Natural killer cell (primary cell): ENCODE results near the gene RHEX. TPM values are rescaled to one million over a fixed set of nuclear protein-coding genes. Genes with fewer than 3 reads are reported as not detected.

Experiments used
- ATAC-seq, 3 donors: fragments of 150-1000 bp in 2 of 3; fragments of 200-7000 bp in 1 of 3; cut with Tn5 transposase; 1 replicate in 1 of 3; 2 replicates in 2 of 3; pipeline ENCODE4 v1.10.0; 2021; ENCODE audit warnings: mild to moderate bottlenecking in 2 of 3, moderate library complexity in 2 of 3
- DNase-seq, 2 donors: peaks; one replicate each; pipeline versions ENCODE4 v3.0.0 to v3.0.0-alpha.2; 2013 to 2021; ENCODE audit warnings: mixed read lengths in 1 of 2
- H3K27ac ChIP-seq: one replicate; pipeline ENCODE4 v1.5.1; 2013; ENCODE audit warnings: mild to moderate bottlenecking, low read length
- H3K27me3 ChIP-seq: one replicate; pipeline ENCODE4 v1.6.1; 2013; ENCODE audit warnings: low read length; ENCODE audit not compliant: control insufficient read depth, insufficient read depth
- H3K36me3 ChIP-seq: one replicate; pipeline ENCODE4 v1.6.1; 2013; ENCODE audit warnings: low read length; ENCODE audit not compliant: control insufficient read depth, insufficient read depth
- H3K4me1 ChIP-seq: one replicate; pipeline ENCODE4 v1.6.1; 2013; ENCODE audit warnings: low read length; ENCODE audit not compliant: control insufficient read depth, insufficient read depth
- H3K4me3 ChIP-seq: one replicate; pipeline ENCODE4 v1.5.1; 2013; ENCODE audit warnings: low read length
- H3K9me3 ChIP-seq: one replicate; pipeline ENCODE4 v1.6.1; 2013; ENCODE audit warnings: low read length; ENCODE audit not compliant: control insufficient read depth, insufficient read depth
- H3K27ac Mint-ChIP-seq, 2 donors: one replicate each; pipeline ENCODE4 v1.8.0; 2022; ENCODE audit warnings: mild to moderate bottlenecking in 2 of 2, mixed read lengths in 2 of 2, moderate library complexity in 1 of 2
- H3K27me3 Mint-ChIP-seq, 2 donors: one replicate each; pipeline ENCODE4 v1.8.0; 2022; ENCODE audit warnings: low read depth in 2 of 2, mixed read lengths in 2 of 2
- H3K36me3 Mint-ChIP-seq: one replicate; pipeline ENCODE4 v1.8.0; 2022; ENCODE audit warnings: mixed read lengths
- H3K4me1 Mint-ChIP-seq, 2 donors: one replicate each; pipeline ENCODE4 v1.8.0; 2022; ENCODE audit warnings: mixed read lengths in 2 of 2
- H3K4me3 Mint-ChIP-seq: one replicate; pipeline ENCODE4 v1.8.0; 2022; ENCODE audit warnings: mild to moderate bottlenecking, moderate library complexity, mixed read lengths
- H3K9me3 Mint-ChIP-seq, 2 donors: one replicate each; pipeline ENCODE4 v1.8.0; 2022; ENCODE audit warnings: mixed read lengths in 2 of 2
- WGBS: methylation state at CpG from one replicate; pipeline ENCODE4 v1.1.7; 2013; ENCODE audit warnings: missing lambda C conversion rate; ENCODE audit not compliant: insufficient coverage; 5-methylcytosine and 5-hydroxymethylcytosine counted together
- intact Hi-C: fragments of 100-400 bp; cut with micrococcal nuclease; formaldehyde crosslinking; loops from one replicate; pipeline ENCODE4 v1.14.2; 2022
- total RNA-seq, 4 donors: library from RNA; stranded (reverse); fragments of 120-200 nt in 1 of 4; gene quantifications; one replicate each; pipeline versions ENCODE4 v1.2.3 to v1.2.4, GENCODE V29; 2013 to 2022
- TF ChIP-seq, protein P1 (sequence below): fragments of 200-600 bp; IDR thresholded peaks from one replicate; pipeline ENCODE4 v1.8.0; 2022; ENCODE audit warnings: antibody characterized with exemption

Gene RHEX
- total RNA-seq, 3 donors from 2014 or later (not counting 1 experiment from before 2014, with no cell fraction given) = 0.24 to 21.3 TPM; not detected in 1

GRCh38 chr1:206100226-206100815 is 47.3 kb downstream of the RHEX start:
- Histone ChIP-seq H3K9me3 (no peaks in the 10 kb centered on the region), H3K36me3 (no peaks in the 10 kb centered on the region), H3K27me3 (no peaks in the 10 kb centered on the region), H3K27ac (no peak overlapping the region), H3K4me1 (no peaks in the 10 kb centered on the region), H3K4me3 (no peak overlapping the region)
- H3K36me3 Mint-ChIP-seq = no peaks in the 10 kb centered on the region
- intact Hi-C loops = no loop called here
- H3K27ac Mint-ChIP-seq = no peak overlapping the region
- TF ChIP-seq, protein P1, sequence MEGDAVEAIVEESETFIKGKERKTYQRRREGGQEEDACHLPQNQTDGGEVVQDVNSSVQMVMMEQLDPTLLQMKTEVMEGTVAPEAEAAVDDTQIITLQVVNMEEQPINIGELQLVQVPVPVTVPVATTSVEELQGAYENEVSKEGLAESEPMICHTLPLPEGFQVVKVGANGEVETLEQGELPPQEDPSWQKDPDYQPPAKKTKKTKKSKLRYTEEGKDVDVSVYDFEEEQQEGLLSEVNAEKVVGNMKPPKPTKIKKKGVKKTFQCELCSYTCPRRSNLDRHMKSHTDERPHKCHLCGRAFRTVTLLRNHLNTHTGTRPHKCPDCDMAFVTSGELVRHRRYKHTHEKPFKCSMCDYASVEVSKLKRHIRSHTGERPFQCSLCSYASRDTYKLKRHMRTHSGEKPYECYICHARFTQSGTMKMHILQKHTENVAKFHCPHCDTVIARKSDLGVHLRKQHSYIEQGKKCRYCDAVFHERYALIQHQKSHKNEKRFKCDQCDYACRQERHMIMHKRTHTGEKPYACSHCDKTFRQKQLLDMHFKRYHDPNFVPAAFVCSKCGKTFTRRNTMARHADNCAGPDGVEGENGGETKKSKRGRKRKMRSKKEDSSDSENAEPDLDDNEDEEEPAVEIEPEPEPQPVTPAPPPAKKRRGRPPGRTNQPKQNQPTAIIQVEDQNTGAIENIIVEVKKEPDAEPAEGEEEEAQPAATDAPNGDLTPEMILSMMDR = no peak
- DNase-seq (no peak), ATAC-seq (peak in 1 of 3 donors; percentile 56)
- no peaks in the 10 kb centered on the region for H3K4me1 Mint-ChIP-seq
- H3K4me3 Mint-ChIP-seq = no peak overlapping the region
- peaks cover 21 to 38% of the 10 kb centered on the region in 2 donors for H3K27me3 Mint-ChIP-seq
- WGBS = 83% methylated on average over 1 of the region's 1 CpG
- H3K9me3 Mint-ChIP-seq = no peaks in the 10 kb centered on the region

DNA sequence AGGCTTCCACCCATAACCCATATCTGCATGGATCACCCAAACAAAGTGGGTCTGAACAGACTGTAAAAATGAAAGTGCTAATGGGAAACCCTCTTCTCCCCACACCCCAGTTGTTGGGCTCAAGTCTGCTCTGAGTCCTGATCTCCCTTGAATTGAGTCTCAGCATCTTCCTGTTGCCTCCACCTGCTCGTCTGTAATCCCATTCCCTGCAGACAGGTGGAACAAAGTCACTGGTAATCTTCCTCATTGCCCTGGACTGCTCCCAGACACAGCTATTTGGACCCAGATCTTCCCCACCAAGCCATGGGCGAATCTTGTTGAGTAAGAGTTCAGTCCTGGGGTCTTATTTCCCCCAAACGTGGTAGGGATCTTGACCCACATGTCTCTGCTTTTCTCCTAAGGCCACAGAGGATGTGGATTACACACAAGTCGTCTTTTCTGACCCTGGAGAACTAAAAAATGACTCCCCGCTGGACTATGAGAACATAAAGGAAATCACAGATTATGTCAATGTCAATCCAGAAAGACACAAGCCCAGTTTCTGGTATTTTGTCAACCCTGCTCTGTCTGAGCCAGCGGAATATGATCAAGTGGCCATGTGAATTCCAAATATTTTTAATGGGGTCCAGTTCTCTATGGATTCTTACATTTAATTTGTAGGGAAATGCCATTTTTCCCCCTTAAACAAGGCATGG is 48.5 kb downstream of the RHEX start:
- DNase-seq (no peak), ATAC-seq (no peak)
- Histone ChIP-seq H3K4me3 (no peak overlapping the region), H3K4me1 (no peaks in the 10 kb centered on the region), H3K27ac (no peak overlapping the region), H3K36me3 (no peaks in the 10 kb centered on the region), H3K9me3 (no peaks in the 10 kb centered on the region), H3K27me3 (no peaks in the 10 kb centered on the region)
- Mint-ChIP-seq H3K27ac (no peak overlapping the region), H3K36me3 (no peaks in the 10 kb centered on the region), H3K9me3 (no peaks in the 10 kb centered on the region), H3K4me3 (no peak overlapping the region), H3K4me1 (no peaks in the 10 kb centered on the region), H3K27me3 (peaks cover 19 to 38% of the 10 kb centered on the region in 2 donors)
- TF ChIP-seq, protein P1 = no peak
- 67% methylated on average over 6 of the region's 6 CpGs for WGBS
- intact Hi-C loops = no loop called here

GRCh38 chr1:206102292-206102936 is 49.4 kb downstream of the RHEX start:
- H3K4me3 Mint-ChIP-seq = no peak overlapping the region
- no peak overlapping the region for H3K27ac ChIP-seq
- H3K36me3 Mint-ChIP-seq = no peaks in the 10 kb centered on the region
- H3K4me1 Mint-ChIP-seq = no peaks in the 10 kb centered on the region
- intact Hi-C loops = no loop called here
- no peaks in the 10 kb centered on the region for H3K36me3 ChIP-seq
- H3K4me1 ChIP-seq = no peaks in the 10 kb centered on the region
- H3K9me3 ChIP-seq = no peaks in the 10 kb centered on the region
- no peak for ATAC-seq
- H3K4me3 ChIP-seq = no peak overlapping the region
- no peaks in the 10 kb centered on the region for H3K9me3 Mint-ChIP-seq
- H3K27me3 Mint-ChIP-seq = peaks cover 19 to 38% of the 10 kb centered on the region in 2 donors
- no peak for DNase-seq
- TF ChIP-seq, protein P1 = no peak
- H3K27ac Mint-ChIP-seq = no peak overlapping the region
- no peaks in the 10 kb centered on the region for H3K27me3 ChIP-seq
